Stimulated activated CD4-positive, alpha-beta T cell treated with anti-CD3 and anti-CD28 coated beads, Interleukin-12 subunit alpha, Interleukin-12 subunit beta, amount 100 ng/mL, for 24 hours (primary cell): ENCODE data around the gene IRX6.

ENCODE experiments used
- DNase-seq, 2 experiments: peaks; one replicate each; pipeline ENCODE4 v3.0.0-alpha.2; 2020; ENCODE audit warnings: low read depth in 2 of 2

IRX6 gene

GRCh38 chr16:55367301-55367811 is 43.4 kb downstream of the IRX6 start:
- no peak for DNase-seq

- DNase-seq, result no peak
These were observed 44.0 kb downstream of the IRX6 start for GRCh38 chr16:55367866-55368603.

- no peak for DNase-seq
These were observed 45.1 kb downstream of the IRX6 start for GRCh38 chr16:55369151-55369550.

- peak in 1 of 2 experiments; percentile 5 for DNase-seq
These were observed 46.9 kb downstream of the IRX6 start for GRCh38 chr16:55370762-55371482.

GRCh38 chr16:55372792-55373488 is 48.9 kb downstream of the IRX6 start:
- DNase-seq, result no peak

- DNase-seq, result no peak
These were observed 49.5 kb downstream of the IRX6 start for GRCh38 chr16:55373489-55373832.

- DNase-seq, result no peak
These were observed 52.0 kb downstream of the IRX6 start for GRCh38 chr16:55376045-55376444.

- no peak for DNase-seq
These were observed 52.7 kb downstream of the IRX6 start for GRCh38 chr16:55376567-55377167.

GRCh38 chr16:55377840-55378239 is 53.8 kb downstream of the IRX6 start:
- DNase-seq, result no peak

- no peak for DNase-seq
These were observed 54.6 kb downstream of the IRX6 start for GRCh38 chr16:55378616-55379015.

- DNase-seq, result no peak
These were observed 55.4 kb downstream of the IRX6 start for GRCh38 chr16:55379371-55379770.

GRCh38 chr16:55379876-55380390 is 55.9 kb downstream of the IRX6 start:
- DNase-seq, result no peak
